ENCODE measurements around the gene CACNG1. TPM values are rescaled to one million over a fixed set of nuclear protein-coding genes. Genes with fewer than 3 reads are reported as not detected.

The CACNG1 gene
- total and polyA plus RNA-seq, 5 donors, result not detected

- Histone ChIP-seq H3K4me1 (ENCODE audit: control insufficient read depth, insufficient read depth, low read length) (no peaks in the 10 kb centered on the region), H3K27me3 (ENCODE audit: control insufficient read depth, insufficient read depth) (no peaks in the 10 kb centered on the region), H3K4me3 (ENCODE audit: low read length) (no peak overlapping the region), H3K27ac (ENCODE audit: low read length) (no peak overlapping the region), H3K9me3 (ENCODE audit: control insufficient read depth, low read length) (no peaks in the 10 kb centered on the region)
- DNase-seq (no peak), ATAC-seq (peak in 1 of 2 donors; percentile 47)
- intact Hi-C loops (cut with DNase I), result no loop called here
Observed at GRCh38 chr17:67105213-67105612, 60.9 kb downstream of the CACNG1 start.

Other genes with a start within 250 kb of the CACNG1 start
- gene CACNG5, start 209.4 kb upstream of the CACNG1 start, total RNA-seq, result not detected
- not detected for gene CACNG5, start 209.4 kb upstream of the CACNG1 start, polyA plus RNA-seq
- gene CACNG4, start 79.8 kb upstream of the CACNG1 start, total RNA-seq, result under 1 TPM in 2 of 4 donors, not detected in 2; 0.09 to 0.14 TPM
- 0.16 TPM for gene CACNG4, start 79.8 kb upstream of the CACNG1 start, polyA plus RNA-seq
- gene HELZ, start 200.6 kb downstream of the CACNG1 start, total RNA-seq, result 10 to 100 TPM; 32.2 to 43.9 (median 37.9) TPM
- 5.6 TPM for gene HELZ, start 200.6 kb downstream of the CACNG1 start, polyA plus RNA-seq